ENCODE data around the gene RAET1G.
"Not testable (repeated sequence)": the region's sequence is repeated elsewhere in the genome, so short reads cannot be mapped to it uniquely, and the experiment has no call there.

RAET1G gene

DNA sequence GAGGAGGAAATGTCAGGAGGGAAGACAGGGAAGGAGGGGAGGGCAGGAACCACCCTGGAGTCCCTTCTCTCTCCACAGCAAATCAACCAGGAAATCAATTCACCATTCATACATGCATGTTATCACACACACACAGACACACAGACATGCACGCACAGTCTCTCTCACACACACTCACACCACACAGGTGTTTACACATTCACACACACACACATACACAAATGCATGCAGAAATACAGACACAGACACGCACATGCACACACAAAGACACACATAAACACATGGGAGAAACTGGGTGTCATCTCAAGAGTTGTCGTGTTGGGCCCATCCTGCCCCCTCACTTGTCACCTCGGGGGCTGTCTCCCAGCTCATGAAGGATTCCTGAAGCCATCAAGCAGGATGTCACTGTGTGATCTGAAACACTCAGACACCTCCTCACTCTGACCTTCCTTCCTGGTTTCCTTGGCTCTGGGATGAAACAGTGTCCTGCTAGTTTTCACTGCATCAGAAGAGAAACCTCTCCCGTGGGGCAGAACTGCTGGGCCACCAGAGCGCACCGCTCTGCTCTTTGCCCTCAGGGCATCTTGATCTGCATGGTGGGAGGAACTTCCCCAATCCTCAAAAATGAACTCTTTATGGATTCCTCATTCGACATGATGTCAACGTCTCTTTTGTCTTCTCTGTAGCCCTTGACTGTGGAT lies 9.2 kb downstream of the RAET1G start:
- DNase-seq (ENCODE audit: low read depth): no peak

DNA sequence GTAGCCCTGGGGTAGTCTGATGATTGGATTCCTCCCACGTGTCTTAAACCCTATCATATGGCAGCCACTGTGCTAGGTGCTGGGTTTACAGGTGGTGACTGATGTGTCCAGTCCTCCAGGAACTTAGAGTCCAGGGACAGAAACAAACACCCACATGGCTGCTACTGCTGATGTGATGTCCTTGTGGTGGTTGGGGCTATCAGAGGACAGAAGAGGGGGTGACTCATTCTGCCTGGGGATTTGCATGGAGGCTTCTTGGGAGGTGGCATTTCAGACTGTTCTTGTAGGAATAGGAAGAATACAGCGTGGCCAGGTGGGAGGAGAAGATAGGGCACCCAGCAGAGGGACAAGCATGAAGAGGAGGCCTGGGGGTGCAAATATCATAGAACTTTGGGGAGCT lies 9.8 kb downstream of the RAET1G start:
- DNase-seq (ENCODE audit: low read depth): no peak

GRCh38 chr6:149912680-149913079 lies 10.2 kb downstream of the RAET1G start:
- not testable (repeated sequence) for DNase-seq (ENCODE audit: low read depth)

DNA sequence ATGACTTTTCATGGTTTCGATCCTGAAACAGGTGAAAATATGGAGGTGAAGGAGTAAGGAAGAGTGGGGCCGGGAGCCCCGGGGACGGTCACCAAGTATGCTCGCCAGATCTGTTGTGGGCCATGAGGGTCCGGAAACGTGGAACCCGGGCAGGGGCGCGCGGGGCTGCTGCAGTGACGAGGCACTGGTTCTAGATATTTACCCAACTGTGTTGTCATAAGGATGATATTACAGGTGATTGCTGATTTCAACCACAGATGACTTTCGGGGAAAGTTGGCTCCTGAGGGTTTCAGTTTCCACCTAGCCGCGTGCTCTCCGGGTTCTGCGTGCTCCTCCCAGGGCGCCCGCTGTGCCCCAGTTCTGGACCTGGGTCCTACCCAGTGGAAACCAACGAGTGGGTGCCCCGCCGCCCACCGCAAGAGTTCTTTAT lies 12.2 kb downstream of the RAET1G start:
- DNase-seq (ENCODE audit: low read depth): no peak

DNA sequence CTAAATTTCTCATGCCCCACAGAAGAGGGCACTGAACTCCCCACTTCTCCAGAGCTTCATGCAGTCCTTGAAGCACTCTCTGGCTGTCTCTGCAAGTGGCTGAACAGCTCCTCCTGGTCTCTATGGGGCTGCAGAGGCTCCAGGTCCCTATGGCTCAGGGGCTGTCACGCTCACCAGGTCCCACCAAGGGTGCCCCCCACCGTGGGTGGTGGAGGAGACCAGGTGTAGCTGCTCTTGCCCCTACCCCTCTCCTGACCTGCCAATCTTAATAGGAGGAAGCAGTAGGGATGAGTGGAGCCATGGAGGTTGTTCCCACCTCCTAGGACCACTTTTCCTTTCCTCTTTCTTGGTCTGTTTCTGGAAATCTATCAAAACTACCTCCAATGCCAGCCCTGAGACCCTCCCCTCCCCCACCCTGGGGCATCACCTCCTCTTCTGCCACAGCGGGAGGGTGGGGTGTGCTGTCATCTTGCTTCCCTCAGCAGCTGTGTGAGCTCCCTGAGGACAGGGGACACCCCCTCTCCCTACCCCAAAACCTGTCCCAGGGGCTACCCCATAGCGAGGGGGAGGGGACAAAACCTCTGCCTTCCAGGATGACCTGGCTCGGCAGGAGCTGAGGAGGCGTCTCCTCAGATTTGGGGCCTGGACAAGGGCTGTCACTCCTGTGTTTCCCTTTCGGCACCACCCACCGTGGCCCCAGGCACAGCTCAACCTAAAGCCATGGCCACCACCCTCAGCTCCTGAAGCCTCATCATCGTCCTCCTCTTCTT lies 13.0 kb downstream of the RAET1G start:
- DNase-seq (ENCODE audit: low read depth): no peak

- not testable (repeated sequence) for DNase-seq (ENCODE audit: low read depth)
Measured at GRCh38 chr6:149908480-149908879, 14.4 kb downstream of the RAET1G start.

DNA sequence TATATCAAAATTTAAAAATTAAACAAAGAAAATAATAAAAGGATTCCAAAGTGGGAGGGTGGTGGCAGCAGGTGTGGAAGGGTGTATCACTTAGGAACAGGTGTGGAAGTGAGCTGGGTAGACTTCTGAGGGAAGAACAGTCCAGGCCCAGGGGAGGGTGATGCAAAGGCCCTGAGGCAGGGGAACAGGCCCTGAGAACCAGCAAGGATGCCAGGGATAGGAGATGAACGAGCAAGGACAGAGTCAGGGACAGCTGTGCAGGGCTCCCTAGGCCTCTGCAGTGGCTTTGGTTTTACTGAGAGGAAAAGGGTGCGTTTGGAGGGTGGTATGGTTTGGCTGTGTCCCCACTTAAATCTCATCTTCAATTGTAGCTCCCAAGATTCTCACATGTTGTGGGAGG lies 15.6 kb downstream of the RAET1G start:
- no peak for DNase-seq (ENCODE audit: low read depth)

- DNase-seq (ENCODE audit: low read depth): no peak
Measured at GRCh38 chr6:149906405-149906804, 16.5 kb downstream of the RAET1G start.

DNA sequence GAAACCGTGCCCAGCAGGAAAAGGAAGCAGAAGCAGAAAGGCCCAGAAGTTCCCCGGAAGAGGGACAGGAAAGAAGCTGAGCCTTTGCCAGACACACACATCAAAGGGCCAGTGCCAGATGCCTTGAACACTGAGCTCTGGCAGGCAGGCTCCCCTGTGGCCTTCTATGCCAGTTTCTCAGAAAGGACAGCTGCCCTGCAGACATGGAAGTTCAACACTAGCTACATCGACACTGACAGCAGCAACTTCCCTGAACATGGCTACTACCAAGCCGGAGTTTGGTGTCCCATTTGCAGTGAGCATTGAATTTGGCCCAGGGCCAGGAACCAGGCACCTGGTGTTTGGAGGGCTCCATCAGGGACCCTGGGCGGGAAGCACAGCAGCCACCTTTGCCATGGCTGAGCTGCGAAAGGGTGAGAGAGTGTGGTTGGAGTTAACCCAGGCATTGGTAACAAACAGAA lies 17.0 kb downstream of the RAET1G start:
- no peak for DNase-seq (ENCODE audit: low read depth)

DNA sequence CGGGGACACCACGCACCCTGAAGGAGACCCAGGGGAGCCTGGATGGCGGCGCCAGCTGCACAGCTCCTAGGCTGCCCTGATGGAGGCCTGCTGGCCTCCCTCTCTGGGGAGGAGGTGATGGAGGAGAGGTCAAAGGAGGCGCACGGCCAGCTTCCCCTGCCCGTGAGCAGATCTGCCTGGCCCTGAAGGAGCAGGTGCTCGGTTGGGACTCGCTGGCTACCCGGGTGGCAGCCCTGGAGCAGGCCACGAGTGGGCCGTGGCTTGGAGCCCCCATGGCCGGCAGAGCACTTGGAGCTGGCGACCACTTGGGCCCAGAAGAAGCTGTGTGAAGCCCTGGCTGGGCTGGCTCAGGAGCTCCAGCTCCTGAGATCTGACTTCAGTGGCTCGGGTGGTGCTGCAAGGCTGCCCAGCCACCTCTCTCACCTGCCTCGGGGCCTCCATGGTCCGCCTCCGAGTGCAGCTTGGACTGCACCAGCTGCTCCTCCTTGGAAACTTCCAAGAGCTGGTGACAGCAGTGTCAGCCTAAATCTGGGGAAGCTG lies 17.5 kb downstream of the RAET1G start:
- no peak for DNase-seq (ENCODE audit: low read depth)

GRCh38 chr6:149904661-149905370 lies 18.1 kb downstream of the RAET1G start:
- DNase-seq (ENCODE audit: low read depth): no peak

DNA sequence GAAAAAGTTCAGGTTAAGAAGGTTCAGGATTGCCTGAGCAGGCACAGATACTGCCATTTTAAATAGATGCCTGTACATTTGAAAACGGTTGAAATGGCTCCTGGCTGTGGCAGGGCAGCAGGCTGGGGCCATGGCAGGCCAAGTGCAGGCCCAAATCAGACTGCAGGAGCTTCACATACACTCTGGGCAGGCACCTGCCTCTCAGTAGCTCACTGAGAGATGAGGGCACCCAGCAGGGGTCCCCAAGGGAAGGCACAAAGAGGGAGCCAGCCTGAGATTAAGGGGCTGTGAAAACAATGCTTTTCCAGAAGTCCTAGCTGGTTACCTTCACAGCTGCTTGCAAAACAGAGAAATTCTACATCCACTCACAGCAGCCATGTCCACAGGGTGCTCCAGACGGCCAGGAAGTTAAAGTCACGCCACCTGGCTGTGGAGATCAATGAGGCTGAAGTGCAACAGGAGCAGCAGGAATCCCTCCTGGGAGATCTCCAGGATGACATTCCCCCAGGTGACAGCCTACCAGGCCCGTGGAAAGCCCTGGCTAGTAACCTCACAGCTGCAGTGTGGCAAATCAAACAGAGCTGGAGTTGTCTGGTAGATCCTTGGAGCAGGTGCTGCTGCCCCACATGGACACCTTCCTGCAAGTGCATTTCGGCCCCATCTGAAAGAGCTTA lies 18.8 kb downstream of the RAET1G start:
- DNase-seq (ENCODE audit: low read depth): no peak

GRCh38 chr6:149901444-149902140 lies 21.3 kb downstream of the RAET1G start:
- DNase-seq (ENCODE audit: low read depth): no peak

DNA sequence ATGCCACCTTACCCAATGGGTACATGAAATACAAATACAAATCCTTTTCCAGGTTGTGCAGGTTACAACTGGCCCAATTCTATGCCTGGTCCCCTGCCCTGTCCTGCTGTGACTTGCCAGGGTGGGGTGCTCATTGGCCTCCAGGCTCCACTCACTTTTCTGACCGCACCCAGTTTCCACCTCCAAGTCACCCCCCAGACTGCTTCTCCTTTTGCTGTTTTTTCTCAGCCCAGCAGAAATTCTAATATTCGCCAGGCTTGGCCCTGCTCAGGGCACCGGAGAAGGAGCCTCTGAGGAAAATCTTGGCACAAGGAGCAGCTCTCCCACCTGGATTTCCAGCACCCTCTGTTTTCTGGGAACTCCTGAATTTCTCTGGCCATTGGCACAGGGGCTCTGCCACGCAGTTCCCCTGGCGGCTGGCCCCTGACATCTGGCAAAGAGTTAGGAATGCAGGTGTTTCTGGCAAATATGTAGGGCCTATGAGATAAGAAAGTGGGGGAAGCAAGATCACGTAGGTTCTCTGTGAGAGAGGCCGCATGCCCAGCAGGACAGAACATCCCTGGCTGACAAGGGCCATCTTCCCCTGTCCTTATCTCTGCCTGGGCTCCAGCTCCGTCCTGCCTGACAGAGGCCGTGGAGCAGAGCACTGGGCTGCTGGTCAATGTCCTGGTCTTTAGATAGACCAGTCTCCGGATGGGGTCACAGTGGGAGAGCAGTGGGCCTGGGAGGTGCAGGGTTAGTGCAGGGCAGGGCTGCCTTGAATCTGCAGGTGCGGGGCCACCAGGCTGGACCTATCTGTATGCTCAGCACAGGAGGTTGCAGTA lies 22.1 kb downstream of the RAET1G start:
- DNase-seq (ENCODE audit: low read depth): no peak

- DNase-seq (ENCODE audit: low read depth): no peak
Measured at GRCh38 chr6:149899926-149900619, 22.8 kb downstream of the RAET1G start.

DNA sequence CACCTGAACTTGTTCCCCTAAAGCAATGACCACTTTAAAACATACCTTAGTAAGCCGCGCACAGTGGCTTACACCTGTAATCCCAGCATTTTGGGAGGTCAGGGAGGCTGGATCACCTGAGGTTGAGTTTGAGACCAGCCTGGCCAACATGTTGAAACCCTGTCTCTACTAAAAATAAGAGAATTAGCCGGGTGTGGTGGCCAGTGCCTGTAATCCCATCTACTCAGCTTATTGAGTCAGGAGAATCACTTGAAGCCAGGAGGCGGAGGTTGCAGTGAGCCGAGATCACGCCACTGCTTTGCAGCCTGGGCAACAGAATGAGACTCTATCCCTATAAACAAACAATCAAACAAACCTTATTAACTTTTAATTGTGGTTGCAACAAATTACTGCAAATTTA lies 23.4 kb downstream of the RAET1G start:
- DNase-seq (ENCODE audit: low read depth): no peak

DNA sequence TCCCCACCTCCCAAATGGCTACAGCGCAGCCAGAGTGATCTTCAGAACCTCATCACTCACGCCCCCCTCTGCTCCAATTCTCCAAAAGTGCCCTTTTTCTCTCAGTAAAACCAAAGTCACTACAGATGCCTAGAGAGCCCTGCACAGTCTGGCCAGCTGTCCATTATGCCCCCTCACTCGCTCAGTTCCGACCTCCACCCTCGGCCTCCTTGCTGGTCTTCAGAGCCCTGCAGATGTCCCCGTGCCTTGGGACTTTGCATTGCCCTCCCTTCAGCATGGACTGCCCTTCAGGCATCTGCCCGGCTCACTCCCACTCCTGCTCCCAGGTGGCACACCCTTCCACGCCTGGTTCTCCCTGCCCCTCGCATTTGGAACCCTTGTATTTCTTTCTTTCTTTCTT lies 24.0 kb downstream of the RAET1G start:
- no peak for DNase-seq (ENCODE audit: low read depth)

- no peak for DNase-seq (ENCODE audit: low read depth)
Measured at GRCh38 chr6:149897855-149898744, 24.8 kb downstream of the RAET1G start, which contains the start of gene RAET1E. Gene RAET1E, minus strand, starts transcription at chr6:149898113. Its CDS starts 7,212 bp downstream, at chr6:149890901.

All from stromal cell of bone marrow (primary cell).